ENCODE measurements around the gene AK8. TPM values are rescaled to one million over a fixed set of nuclear protein-coding genes. Genes with fewer than 3 reads are reported as not detected.
"Not testable (repeated sequence)": the region's sequence is repeated elsewhere in the genome, so short reads cannot be mapped to it uniquely, and the experiment has no call there.

Gene AK8
- total RNA-seq, 1 experiment from 2014 or later: 0.34 TPM

DNA sequence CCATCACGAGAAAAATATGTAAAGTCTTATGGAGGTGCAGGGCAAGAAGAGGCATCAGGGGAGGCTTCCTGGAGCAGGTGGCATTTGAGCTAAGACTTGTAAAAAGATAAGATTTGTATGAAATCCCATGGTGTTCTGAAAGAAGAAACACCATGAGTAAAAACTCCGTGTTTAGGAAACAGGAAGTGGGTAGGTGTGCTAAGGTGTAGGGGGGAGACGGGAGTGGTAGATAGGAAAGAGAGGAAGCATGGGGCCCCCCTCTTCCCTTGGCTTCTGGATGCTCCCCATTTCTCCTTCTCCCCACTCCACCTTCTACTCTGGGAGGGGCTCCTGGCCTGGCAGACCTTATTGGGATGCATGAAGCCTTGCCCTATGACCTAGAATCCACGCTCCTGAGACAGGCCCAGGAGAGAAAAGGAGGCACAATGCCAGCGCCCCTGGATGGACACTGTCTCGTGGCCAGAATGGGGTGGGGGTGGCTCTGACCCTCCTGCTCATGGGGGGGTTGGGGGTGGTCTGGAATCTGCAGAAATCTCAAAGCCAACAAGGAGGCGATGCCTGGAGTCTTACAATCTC lies 104.2 kb downstream of the AK8 start:
- DNase-seq (ENCODE audit: low read depth): no peak

- DNase-seq (ENCODE audit: low read depth): no peak
These were observed 105.0 kb downstream of the AK8 start for GRCh38 chr9:132773093-132773492.

DNA sequence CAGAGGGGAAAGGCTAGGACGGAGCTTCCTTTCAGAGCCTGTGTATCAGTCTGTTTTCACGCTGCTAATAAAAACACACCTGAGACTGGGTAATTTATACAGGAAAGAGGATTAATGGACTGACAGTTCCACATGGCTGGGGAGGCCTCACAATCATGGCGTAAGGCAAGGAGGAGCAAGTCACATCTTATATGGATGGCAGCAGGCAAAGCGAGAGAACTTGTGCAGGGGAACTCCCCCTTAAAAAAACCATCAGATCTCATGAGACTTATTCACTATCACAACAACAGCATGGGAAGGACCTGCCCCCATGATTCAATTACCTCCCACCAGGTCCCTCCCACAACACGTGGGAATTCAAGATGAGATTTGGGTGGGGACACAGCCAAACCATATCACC lies 106.3 kb downstream of the AK8 start:
- not testable (repeated sequence) for DNase-seq (ENCODE audit: low read depth)

- no peak for DNase-seq (ENCODE audit: low read depth)
These were observed 107.2 kb downstream of the AK8 start for GRCh38 chr9:132770770-132771310.

- DNase-seq (ENCODE audit: low read depth): peak; percentile 63
These were observed 107.9 kb downstream of the AK8 start for GRCh38 chr9:132769906-132770769.

- peak; percentile 63 for DNase-seq (ENCODE audit: low read depth)
These were observed 108.9 kb downstream of the AK8 start for GRCh38 chr9:132768932-132769905.

- DNase-seq (ENCODE audit: low read depth): no peak
These were observed 114.5 kb downstream of the AK8 start for GRCh38 chr9:132763574-132763973.

DNA sequence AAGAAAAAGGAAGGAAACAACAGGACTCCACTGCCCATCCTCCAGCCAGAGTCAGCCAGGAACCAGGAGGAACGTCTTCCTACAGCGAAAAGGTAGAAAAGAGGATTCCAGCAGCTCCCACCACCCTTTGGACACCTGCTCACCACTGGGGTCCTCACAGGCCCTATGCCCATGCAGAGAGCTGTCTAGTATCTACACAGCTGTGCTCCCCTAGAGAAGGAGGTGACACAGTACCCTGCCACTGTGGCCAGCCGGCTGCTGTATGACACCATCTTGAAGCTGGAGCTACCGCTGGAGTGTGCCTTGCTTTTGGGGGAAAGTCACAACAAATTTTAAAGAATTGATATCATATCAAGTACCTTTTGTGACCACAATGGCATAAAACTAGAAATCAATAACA lies 115.2 kb downstream of the AK8 start:
- no peak for DNase-seq (ENCODE audit: low read depth)

GRCh38 chr9:132761602-132762001 lies 116.5 kb downstream of the AK8 start:
- no peak for DNase-seq (ENCODE audit: low read depth)

- DNase-seq (ENCODE audit: low read depth): no peak
These were observed 118.0 kb downstream of the AK8 start for GRCh38 chr9:132760057-132760456.

DNA sequence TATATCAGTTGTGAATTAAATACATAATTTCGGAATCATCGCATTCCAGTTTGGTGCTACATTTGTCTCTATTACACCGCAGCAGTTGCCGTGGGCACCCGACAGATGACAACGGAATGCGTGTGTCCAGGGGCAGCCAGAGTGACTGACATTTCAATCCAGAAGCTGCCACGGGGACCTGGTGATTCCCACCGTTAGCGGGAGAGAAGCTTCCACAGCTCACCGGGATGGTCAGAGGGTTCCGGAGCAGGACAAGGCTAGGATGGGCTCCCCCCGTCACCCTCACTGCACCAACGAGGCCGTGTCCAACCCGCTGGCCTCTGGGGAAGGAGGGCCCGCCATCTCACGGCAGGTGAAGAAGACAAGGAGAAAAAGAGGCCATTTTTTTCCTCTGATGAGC lies 121.1 kb downstream of the AK8 start:
- no peak for DNase-seq (ENCODE audit: low read depth)

DNA sequence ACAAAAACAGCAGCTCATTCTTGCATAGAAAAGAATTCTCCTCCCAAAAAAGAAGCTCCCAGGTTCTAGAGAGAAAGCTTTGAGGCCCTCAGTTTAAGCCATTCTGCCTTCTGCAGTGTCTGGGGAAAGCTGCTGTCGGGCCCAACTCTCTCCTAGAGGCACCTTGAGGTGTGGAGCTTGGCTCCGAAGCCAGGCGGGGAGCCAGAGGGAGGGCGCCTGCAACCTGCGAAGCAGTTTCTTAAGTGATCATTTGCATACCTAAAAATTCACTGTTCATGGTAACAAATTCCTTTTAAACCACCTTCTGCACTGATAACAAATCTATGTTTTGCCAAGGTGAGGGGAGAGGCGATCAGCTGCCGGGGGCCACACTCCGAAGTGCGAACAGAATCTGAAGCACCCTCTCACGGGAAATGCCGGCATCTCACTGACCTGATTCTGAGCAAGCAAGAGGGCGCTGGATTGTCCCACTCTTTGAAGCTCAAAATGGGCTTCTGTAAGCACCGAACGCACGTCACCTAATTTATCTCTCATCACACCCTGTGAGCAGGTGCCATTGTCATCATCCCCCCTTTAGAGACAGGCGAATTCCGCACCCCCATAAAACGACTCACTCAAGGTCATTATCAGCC lies 121.8 kb downstream of the AK8 start:
- DNase-seq (ENCODE audit: low read depth): no peak

- DNase-seq (ENCODE audit: low read depth): no peak
These were observed 123.0 kb downstream of the AK8 start for GRCh38 chr9:132755096-132755495.

GRCh38 chr9:132754236-132754635 lies 123.8 kb downstream of the AK8 start:
- no peak for DNase-seq (ENCODE audit: low read depth)

GRCh38 chr9:132753593-132753880 lies 124.5 kb downstream of the AK8 start:
- no peak for DNase-seq (ENCODE audit: low read depth)

- DNase-seq (ENCODE audit: low read depth): no peak
These were observed 125.0 kb downstream of the AK8 start for GRCh38 chr9:132752877-132753592.

- DNase-seq (ENCODE audit: low read depth): no peak
These were observed 127.4 kb downstream of the AK8 start for GRCh38 chr9:132750668-132751067.

- no peak for DNase-seq (ENCODE audit: low read depth)
These were observed 128.8 kb downstream of the AK8 start for GRCh38 chr9:132749306-132749705.

DNA sequence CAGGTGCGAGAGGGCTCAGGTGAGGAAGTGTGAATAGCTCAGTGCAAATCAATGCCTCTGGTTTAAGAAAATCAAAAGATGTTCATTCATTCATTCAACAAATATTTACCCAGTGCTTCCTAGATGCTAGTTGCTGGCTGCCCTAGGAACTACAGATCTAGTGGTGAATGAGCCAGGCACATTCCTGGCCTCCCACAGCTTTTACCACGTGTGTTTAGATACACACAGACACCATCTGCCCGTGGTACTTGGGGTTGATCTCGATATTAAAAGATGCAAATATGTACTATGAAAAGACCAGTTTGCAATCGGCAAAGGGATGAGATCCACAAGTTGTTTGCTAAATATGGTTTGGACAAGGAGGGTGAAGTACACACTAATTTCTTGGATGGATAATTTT lies 129.6 kb downstream of the AK8 start:
- DNase-seq (ENCODE audit: low read depth): no peak

GRCh38 chr9:132745756-132746709 lies 132.1 kb downstream of the AK8 start:
- DNase-seq (ENCODE audit: low read depth): no peak

All from M059J (cell line).